SU-DHL-6 (cell line): Measurements from ENCODE around the gene RILP.

ENCODE experiments used
- CTCF ChIP-seq: fragments of 200-600 bp; sonication (generic); IDR thresholded peaks from one replicate; pipeline ENCODE4 v1.5.1; 2017; ENCODE audit warnings: antibody characterized with exemption, mild to moderate bottlenecking, low read length, moderate library complexity; ENCODE audit not compliant: insufficient read depth, poor library complexity, severe bottlenecking
- EZH2phosphoT487 ChIP-seq: fragments of 200-600 bp; sonication (generic), shearing (Covaris generic); conservative IDR thresholded peaks from 2 replicates; pipeline ENCODE4 v1.6.1; 2018; ENCODE audit warnings: mild to moderate bottlenecking, antibody characterized with exemption, low read length, moderate library complexity, mixed read lengths

- TF ChIP-seq CTCF (no peak), EZH2phosphoT487 (no peak)
These were observed 24.6 kb downstream of the RILP start for GRCh38 chr17:1625053-1625452.
